Trophoblast cell (in vitro differentiated cells and primary cell): Measurements from ENCODE around the gene FOXM1.

Experiments
- DNase-seq, 2 donors: peaks; one replicate each; pipeline ENCODE4 v3.0.0-alpha.2; 2016
- H2AFZ ChIP-seq: 2 replicates; pipeline ENCODE4 v1.6.1; 2013; ENCODE audit warnings: low read length, moderate library complexity, mild to moderate bottlenecking; ENCODE audit not compliant: insufficient read depth, poor library complexity
- H2AK5ac ChIP-seq: 2 replicates; pipeline ENCODE4 v1.6.1; 2013; ENCODE audit warnings: mild to moderate bottlenecking, low read length
- H2BK120ac ChIP-seq: 2 replicates; pipeline ENCODE4 v1.6.1; 2013; ENCODE audit warnings: low read length, mild to moderate bottlenecking, moderate library complexity; ENCODE audit not compliant: insufficient read depth, poor library complexity
- H2BK12ac ChIP-seq: 2 replicates; pipeline ENCODE4 v1.6.1; 2013; ENCODE audit warnings: mild to moderate bottlenecking, low read length, moderate library complexity
- H2BK5ac ChIP-seq: 2 replicates; pipeline ENCODE4 v1.6.1; 2013; ENCODE audit warnings: low read length, low read depth, moderate library complexity, mild to moderate bottlenecking; ENCODE audit not compliant: poor library complexity
- H3K14ac ChIP-seq: 2 replicates; pipeline ENCODE4 v1.6.1; 2013; ENCODE audit warnings: mild to moderate bottlenecking, low read length
- H3K18ac ChIP-seq: 2 replicates; pipeline ENCODE4 v1.6.1; 2013; ENCODE audit warnings: mild to moderate bottlenecking, low read length
- H3K23ac ChIP-seq: 2 replicates; pipeline ENCODE4 v1.6.1; 2013; ENCODE audit warnings: low read length
- H3K27ac ChIP-seq: 2 replicates; pipeline ENCODE4 v1.5.1; 2013; ENCODE audit warnings: low read depth, mild to moderate bottlenecking, inconsistent platforms, low read length, moderate library complexity
- H3K27me3 ChIP-seq: 2 replicates; pipeline ENCODE4 v1.6.1; 2013; ENCODE audit warnings: inconsistent platforms, mild to moderate bottlenecking, low read length, moderate library complexity; ENCODE audit not compliant: insufficient read depth
- H3K36me3 ChIP-seq, 2 experiments: 1 replicate in 1 of 2; 2 replicates in 1 of 2; pipeline ENCODE4 v1.6.1; 2013; ENCODE audit warnings: low read length in 2 of 2, mild to moderate bottlenecking in 2 of 2, moderate library complexity in 1 of 2; ENCODE audit not compliant: insufficient read depth in 2 of 2, control insufficient read depth in 1 of 2
- H3K4ac ChIP-seq: 2 replicates; pipeline ENCODE4 v1.6.1; 2013; ENCODE audit warnings: low read depth, mild to moderate bottlenecking, low read length, moderate library complexity
- H3K4me1 ChIP-seq, 2 experiments: 1 replicate in 1 of 2; 2 replicates in 1 of 2; pipeline ENCODE4 v1.6.1; 2013; ENCODE audit warnings: low read length in 2 of 2, mild to moderate bottlenecking in 2 of 2, moderate library complexity in 1 of 2; ENCODE audit not compliant: insufficient read depth in 2 of 2, control insufficient read depth in 1 of 2
- H3K4me2 ChIP-seq: 2 replicates; pipeline ENCODE4 v1.6.1; 2013; ENCODE audit warnings: inconsistent platforms, mild to moderate bottlenecking, low read length, moderate library complexity
- H3K4me3 ChIP-seq: 2 replicates; pipeline ENCODE4 v1.5.1; 2013; ENCODE audit warnings: mild to moderate bottlenecking, low read depth, low read length, inconsistent platforms
- H3K79me1 ChIP-seq: one replicate; pipeline ENCODE4 v1.6.1; 2013; ENCODE audit warnings: low read length
- H3K79me2 ChIP-seq: 2 replicates; pipeline ENCODE4 v1.6.1; 2013; ENCODE audit warnings: low read length, mild to moderate bottlenecking; ENCODE audit not compliant: control insufficient read depth, insufficient read depth, poor library complexity
- H3K9ac ChIP-seq: 2 replicates; pipeline ENCODE4 v1.6.1; 2013; ENCODE audit warnings: mild to moderate bottlenecking, low read length
- H3K9me3 ChIP-seq: 2 replicates; pipeline ENCODE4 v1.6.1; 2013; ENCODE audit warnings: low read depth, mild to moderate bottlenecking, control low read depth, inconsistent platforms, low read length; ENCODE audit not compliant: insufficient read depth
- H4K12ac ChIP-seq: 2 replicates; pipeline ENCODE4 v1.6.1; 2013; ENCODE audit warnings: low read depth, mild to moderate bottlenecking, low read length, moderate library complexity
- H4K8ac ChIP-seq: 2 replicates; pipeline ENCODE4 v1.6.1; 2013; ENCODE audit warnings: low read depth, mild to moderate bottlenecking, low read length, moderate library complexity
- H4K91ac ChIP-seq: one replicate; pipeline ENCODE4 v1.6.1; 2013; ENCODE audit warnings: low read depth, mild to moderate bottlenecking, low read length, moderate library complexity
- WGBS: extraction: QIAGEN DNeasy Blood & Tissue Kit; methylation state at CpG from one replicate; pipeline ENCODE4 v1.1.7; 2013; ENCODE audit warnings: missing lambda C conversion rate; ENCODE audit not compliant: insufficient read length, insufficient coverage; ENCODE audit errors: extremely low coverage; 5-methylcytosine and 5-hydroxymethylcytosine counted together

FOXM1 gene

GRCh38 chr12:2895051-2895451 is 18.1 kb upstream of the FOXM1 start:
- H3K27ac ChIP-seq = no peak overlapping the region
- H3K14ac ChIP-seq = no peak overlapping the region
- no peak overlapping the region for H3K23ac ChIP-seq
- WGBS = no CpG with 5 or more reads among the region's 2 CpGs
- H3K4me2 ChIP-seq = no peak overlapping the region
- no peak overlapping the region for H2BK5ac ChIP-seq
- H2AFZ ChIP-seq = no peak overlapping the region
- no peak overlapping the region for H3K4me3 ChIP-seq
- H4K8ac ChIP-seq = no peak overlapping the region
- no peak overlapping the region for H2BK12ac ChIP-seq
- DNase-seq = no peak
- no peak overlapping the region for H4K91ac ChIP-seq
- no peak overlapping the region for H3K9ac ChIP-seq
- no peak overlapping the region for H2AK5ac ChIP-seq
- H3K36me3 ChIP-seq = no peaks in the 10 kb centered on the region
- no peak overlapping the region for H4K12ac ChIP-seq
- peaks cover 8% of the 10 kb centered on the region for H3K79me2 ChIP-seq
- H3K4ac ChIP-seq = no peak overlapping the region
- H2BK120ac ChIP-seq = no peak overlapping the region
- H3K79me1 ChIP-seq = peaks cover 10% of the 10 kb centered on the region
- peaks cover 5 to 6% of the 10 kb centered on the region in 2 experiments for H3K4me1 ChIP-seq
- no peaks in the 10 kb centered on the region for H3K9me3 ChIP-seq
- H3K18ac ChIP-seq = no peak overlapping the region
- no peaks in the 10 kb centered on the region for H3K27me3 ChIP-seq

GRCh38 chr12:2893007-2893406 is 16.0 kb upstream of the FOXM1 start:
- no peak overlapping the region for H3K4ac ChIP-seq
- no peak overlapping the region for H2BK5ac ChIP-seq
- H2BK120ac ChIP-seq = no peak overlapping the region
- H2BK12ac ChIP-seq = no peak overlapping the region
- H3K4me3 ChIP-seq = no peak overlapping the region
- no peak overlapping the region for H3K23ac ChIP-seq
- peaks cover 2% of the 10 kb centered on the region in 2 experiments for H3K36me3 ChIP-seq
- H3K14ac ChIP-seq = no peak overlapping the region
- H3K27me3 ChIP-seq = no peaks in the 10 kb centered on the region
- no peak overlapping the region for H4K8ac ChIP-seq
- no peak overlapping the region for H3K27ac ChIP-seq
- H3K9me3 ChIP-seq = no peaks in the 10 kb centered on the region
- no peak overlapping the region for H4K12ac ChIP-seq
- DNase-seq = peak; percentile 19 to 56
- H3K4me2 ChIP-seq = no peak overlapping the region
- H2AK5ac ChIP-seq = no peak overlapping the region
- no peak overlapping the region for H3K9ac ChIP-seq
- peaks cover 8% of the 10 kb centered on the region for H3K79me2 ChIP-seq
- no peak overlapping the region for H2AFZ ChIP-seq
- H3K18ac ChIP-seq = no peak overlapping the region
- peaks cover 10% of the 10 kb centered on the region for H3K79me1 ChIP-seq
- WGBS = no CpG with 5 or more reads among the region's 8 CpGs
- peaks cover 5 to 6% of the 10 kb centered on the region in 2 experiments for H3K4me1 ChIP-seq
- H4K91ac ChIP-seq = no peak overlapping the region

- Histone ChIP-seq H2BK120ac (no peak overlapping the region), H4K8ac (no peak overlapping the region), H3K23ac (no peak overlapping the region), H3K79me1 (peaks cover 10% of the 10 kb centered on the region), H3K18ac (no peak overlapping the region), H3K4me1 (peaks cover 5 to 6% of the 10 kb centered on the region in 2 experiments), H3K14ac (no peak overlapping the region), H2AFZ (no peak overlapping the region), H3K4me2 (no peak overlapping the region), H2AK5ac (no peak overlapping the region), H3K4me3 (no peak overlapping the region), H2BK12ac (no peak overlapping the region), H3K4ac (no peak overlapping the region), H4K91ac (no peak overlapping the region), H4K12ac (no peak overlapping the region), H3K9me3 (no peaks in the 10 kb centered on the region), H2BK5ac (no peak overlapping the region), H3K9ac (no peak overlapping the region), H3K27ac (no peak overlapping the region), H3K79me2 (peaks cover 8% of the 10 kb centered on the region), H3K36me3 (peaks cover 4 to 5% of the 10 kb centered on the region in 2 experiments), H3K27me3 (no peaks in the 10 kb centered on the region)
- DNase-seq = no peak
- no CpG with 5 or more reads among the region's 12 CpGs for WGBS
Measured at GRCh38 chr12:2892246-2892645, 15.3 kb upstream of the FOXM1 start.

GRCh38 chr12:2891240-2892053 is 14.5 kb upstream of the FOXM1 start:
- Histone ChIP-seq H4K91ac (peak overlapping the region; percentile 77), H2AK5ac (no peak overlapping the region), H3K79me1 (peaks cover 10% of the 10 kb centered on the region), H2AFZ (peak overlapping the region; percentile 95), H2BK12ac (peak overlapping the region; percentile 41), H2BK5ac (peak overlapping the region; percentile 77), H2BK120ac (peak overlapping the region; percentile 91), H3K79me2 (peaks cover 8% of the 10 kb centered on the region), H3K23ac (no peak overlapping the region), H3K9me3 (no peaks in the 10 kb centered on the region), H3K36me3 (peaks cover 5 to 6% of the 10 kb centered on the region in 2 experiments), H3K27ac (peak overlapping the region; percentile 59), H3K4ac (no peak overlapping the region), H3K27me3 (no peaks in the 10 kb centered on the region), H4K12ac (peak overlapping the region; percentile 76), H3K4me3 (peak overlapping the region; percentile 91), H4K8ac (peak overlapping the region; percentile 89), H3K9ac (peak overlapping the region; percentile 64), H3K14ac (peak overlapping the region; percentile 86), H3K18ac (peak overlapping the region; percentile 43), H3K4me1 (peaks cover 5 to 6% of the 10 kb centered on the region in 2 experiments), H3K4me2 (peak overlapping the region; percentile 90)
- DNase-seq = peak; percentile 57 to 72
- no CpG with 5 or more reads among the region's 42 CpGs for WGBS
